OCI-LY1 (cell line): ENCODE measurements around the gene MARCKSL1.

Experiments used
- EZH2 ChIP-seq: fragments of 200-600 bp; sonication (generic), shearing (Covaris generic); IDR thresholded peaks from 2 replicates; pipeline ENCODE4 v1.8.0; 2017; ENCODE audit warnings: borderline replicate concordance, mixed run types, mild to moderate bottlenecking, antibody characterized with exemption, low read length, moderate library complexity, mixed read lengths
- TF ChIP-seq, protein P1 (sequence below): fragments of 200-600 bp; sonication (generic), shearing (Covaris generic); IDR thresholded peaks from 2 replicates; pipeline ENCODE4 v1.5.1; 2017; ENCODE audit warnings: mild to moderate bottlenecking, antibody characterized with exemption, low read length, moderate library complexity, mixed read lengths

DNA sequence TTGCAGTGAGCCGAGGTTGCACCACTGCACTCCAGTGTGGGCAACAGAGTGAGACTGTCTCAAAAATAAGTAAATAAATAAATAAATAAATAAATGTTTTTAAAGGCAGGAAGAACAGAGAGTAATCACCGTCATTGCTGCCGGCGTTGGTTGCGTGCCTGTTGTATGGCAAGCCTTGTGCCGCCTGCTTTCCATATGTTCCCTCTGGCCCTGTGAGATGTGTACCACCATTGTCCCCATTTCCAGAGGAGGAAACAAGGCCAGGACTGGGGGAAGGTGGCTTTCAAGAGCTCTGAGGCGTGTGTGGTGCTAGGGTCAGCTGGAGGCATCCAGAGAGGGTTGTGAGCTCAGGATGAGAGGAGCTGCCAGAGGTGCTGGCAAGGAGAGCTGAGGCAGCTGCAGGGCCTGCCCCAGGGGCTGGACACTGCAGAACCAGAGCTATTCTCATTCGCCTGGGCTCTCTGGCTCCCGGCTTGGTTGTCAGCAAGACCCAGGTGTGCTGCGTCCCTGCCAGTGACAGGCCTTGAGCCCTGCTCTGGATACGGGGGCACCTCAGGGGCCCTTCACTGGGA lies 5.2 kb upstream of the MARCKSL1 start:
- TF ChIP-seq, protein P1, sequence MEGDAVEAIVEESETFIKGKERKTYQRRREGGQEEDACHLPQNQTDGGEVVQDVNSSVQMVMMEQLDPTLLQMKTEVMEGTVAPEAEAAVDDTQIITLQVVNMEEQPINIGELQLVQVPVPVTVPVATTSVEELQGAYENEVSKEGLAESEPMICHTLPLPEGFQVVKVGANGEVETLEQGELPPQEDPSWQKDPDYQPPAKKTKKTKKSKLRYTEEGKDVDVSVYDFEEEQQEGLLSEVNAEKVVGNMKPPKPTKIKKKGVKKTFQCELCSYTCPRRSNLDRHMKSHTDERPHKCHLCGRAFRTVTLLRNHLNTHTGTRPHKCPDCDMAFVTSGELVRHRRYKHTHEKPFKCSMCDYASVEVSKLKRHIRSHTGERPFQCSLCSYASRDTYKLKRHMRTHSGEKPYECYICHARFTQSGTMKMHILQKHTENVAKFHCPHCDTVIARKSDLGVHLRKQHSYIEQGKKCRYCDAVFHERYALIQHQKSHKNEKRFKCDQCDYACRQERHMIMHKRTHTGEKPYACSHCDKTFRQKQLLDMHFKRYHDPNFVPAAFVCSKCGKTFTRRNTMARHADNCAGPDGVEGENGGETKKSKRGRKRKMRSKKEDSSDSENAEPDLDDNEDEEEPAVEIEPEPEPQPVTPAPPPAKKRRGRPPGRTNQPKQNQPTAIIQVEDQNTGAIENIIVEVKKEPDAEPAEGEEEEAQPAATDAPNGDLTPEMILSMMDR, result no peak
- no peak for TF ChIP-seq EZH2
